Measurements from ENCODE around the gene CACYBP. TPM values are rescaled to one million over a fixed set of nuclear protein-coding genes. Genes with fewer than 3 reads are reported as not detected.
A peak's percentile ranks its signal among the peaks of the same experiment; 100 is the strongest.

Gene CACYBP
- total and polyA plus RNA-seq, 2 experiments from 2014 or later, result 143 to 167 TPM

DNA sequence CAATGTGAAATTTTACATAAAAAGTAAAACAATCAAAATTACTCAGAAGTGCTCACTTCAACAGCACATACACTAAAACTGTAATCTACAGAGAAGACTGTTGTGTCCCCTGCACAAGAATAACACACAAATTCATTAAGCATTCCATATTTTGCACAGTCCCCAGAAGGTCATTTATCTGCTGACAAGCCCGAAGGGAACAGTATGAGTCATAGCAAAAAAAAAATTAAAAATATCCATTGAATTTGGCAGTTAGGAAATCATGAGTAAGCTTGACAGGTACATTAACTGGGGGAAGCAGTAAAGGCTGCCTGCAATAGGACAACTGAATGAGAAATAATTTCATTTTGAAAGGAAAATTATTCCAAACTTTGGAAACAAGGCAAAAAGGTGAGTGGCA lies 3.3 kb upstream of the CACYBP start:
- Histone ChIP-seq H3K4me1 (ENCODE audit: low read depth) (peaks cover 6% of the 10 kb centered on the region), H3K9me3 (ENCODE audit: low read depth) (no peaks in the 10 kb centered on the region), H3K4me3 (no peak overlapping the region), H3K27me3 (no peaks in the 10 kb centered on the region), H3K36me3 (no peaks in the 10 kb centered on the region), H3K27ac (no peak overlapping the region)
- DNase-seq (ENCODE audit: low read depth in 1 of 2, low spot score in 1 of 2), result no peak
- TF ChIP-seq, protein P1, sequence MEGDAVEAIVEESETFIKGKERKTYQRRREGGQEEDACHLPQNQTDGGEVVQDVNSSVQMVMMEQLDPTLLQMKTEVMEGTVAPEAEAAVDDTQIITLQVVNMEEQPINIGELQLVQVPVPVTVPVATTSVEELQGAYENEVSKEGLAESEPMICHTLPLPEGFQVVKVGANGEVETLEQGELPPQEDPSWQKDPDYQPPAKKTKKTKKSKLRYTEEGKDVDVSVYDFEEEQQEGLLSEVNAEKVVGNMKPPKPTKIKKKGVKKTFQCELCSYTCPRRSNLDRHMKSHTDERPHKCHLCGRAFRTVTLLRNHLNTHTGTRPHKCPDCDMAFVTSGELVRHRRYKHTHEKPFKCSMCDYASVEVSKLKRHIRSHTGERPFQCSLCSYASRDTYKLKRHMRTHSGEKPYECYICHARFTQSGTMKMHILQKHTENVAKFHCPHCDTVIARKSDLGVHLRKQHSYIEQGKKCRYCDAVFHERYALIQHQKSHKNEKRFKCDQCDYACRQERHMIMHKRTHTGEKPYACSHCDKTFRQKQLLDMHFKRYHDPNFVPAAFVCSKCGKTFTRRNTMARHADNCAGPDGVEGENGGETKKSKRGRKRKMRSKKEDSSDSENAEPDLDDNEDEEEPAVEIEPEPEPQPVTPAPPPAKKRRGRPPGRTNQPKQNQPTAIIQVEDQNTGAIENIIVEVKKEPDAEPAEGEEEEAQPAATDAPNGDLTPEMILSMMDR (IDR thresholded peaks at IDR 0.05; ENCODE audit: low read depth, low read length), result no peak

DNA sequence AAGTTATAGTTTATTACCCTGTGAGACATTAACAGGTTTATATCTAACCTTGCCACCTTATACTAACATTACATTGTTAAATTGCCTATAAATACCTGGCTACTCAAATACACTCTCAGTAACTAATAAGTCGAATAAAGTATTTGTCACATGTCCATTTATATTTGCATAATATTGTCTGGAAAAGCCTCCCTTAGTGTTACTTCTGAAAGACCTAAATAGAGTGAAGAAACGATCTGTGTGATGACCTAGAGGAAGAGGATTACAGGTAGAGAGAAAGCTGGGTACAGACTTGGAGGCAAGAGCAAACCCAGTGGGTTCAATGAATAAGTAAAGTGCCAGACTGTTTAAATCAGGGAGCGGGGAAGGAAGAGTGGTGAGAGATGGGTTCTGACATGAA lies 2.7 kb upstream of the CACYBP start:
- H3K4me3 ChIP-seq, result no peak overlapping the region
- no peak overlapping the region for H3K27ac ChIP-seq
- H3K4me1 ChIP-seq (ENCODE audit: low read depth), result peaks cover 6% of the 10 kb centered on the region
- no peaks in the 10 kb centered on the region for H3K9me3 ChIP-seq (ENCODE audit: low read depth)
- no peaks in the 10 kb centered on the region for H3K36me3 ChIP-seq
- no peaks in the 10 kb centered on the region for H3K27me3 ChIP-seq
- TF ChIP-seq, protein P1 (IDR thresholded peaks at IDR 0.05; ENCODE audit: low read depth, low read length), result no peak
- no peak for DNase-seq (ENCODE audit: low read depth in 1 of 2, low spot score in 1 of 2)

DNA sequence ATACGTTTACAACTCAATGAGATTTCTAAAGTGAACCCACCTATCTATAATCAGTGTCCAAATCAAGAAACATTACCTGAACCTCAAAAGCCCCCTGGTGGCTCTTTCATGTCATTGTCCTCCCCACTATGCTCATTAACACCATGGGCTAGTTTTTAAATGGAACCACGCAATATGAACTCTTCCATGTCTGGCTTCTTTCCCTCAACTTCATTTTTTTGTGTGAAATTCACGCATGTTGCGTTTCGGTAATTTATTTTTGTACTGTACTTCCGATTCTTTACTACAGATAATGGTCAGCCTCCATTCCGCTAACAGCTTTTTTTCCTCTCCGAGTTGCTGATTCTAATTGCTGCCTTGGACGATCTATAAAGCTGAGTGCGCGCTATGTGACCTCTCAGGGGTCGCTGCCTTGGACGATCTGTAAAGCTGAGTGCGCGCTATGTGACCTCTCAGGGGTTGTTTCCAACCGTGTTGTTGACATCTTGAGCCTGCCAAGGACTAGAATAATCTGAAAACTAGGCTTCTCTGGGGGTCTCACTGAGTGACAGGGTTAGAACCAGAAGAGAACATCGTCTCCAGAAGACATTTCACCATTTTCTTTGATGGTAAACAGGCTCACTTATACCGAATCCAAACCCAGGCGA lies 1.1 kb upstream of the CACYBP start:
- Histone ChIP-seq H3K9me3 (ENCODE audit: low read depth) (no peaks in the 10 kb centered on the region), H3K27me3 (no peaks in the 10 kb centered on the region), H3K27ac (peak overlapping the region; percentile 99), H3K4me3 (peak overlapping the region; percentile 65), H3K4me1 (ENCODE audit: low read depth) (peaks cover 6% of the 10 kb centered on the region), H3K36me3 (no peaks in the 10 kb centered on the region)
- peak; percentile 38 to 62 for DNase-seq (ENCODE audit: low read depth in 1 of 2, low spot score in 1 of 2)
- TF ChIP-seq, protein P1 (IDR thresholded peaks at IDR 0.05; ENCODE audit: low read depth, low read length), result peak; percentile 70

DNA sequence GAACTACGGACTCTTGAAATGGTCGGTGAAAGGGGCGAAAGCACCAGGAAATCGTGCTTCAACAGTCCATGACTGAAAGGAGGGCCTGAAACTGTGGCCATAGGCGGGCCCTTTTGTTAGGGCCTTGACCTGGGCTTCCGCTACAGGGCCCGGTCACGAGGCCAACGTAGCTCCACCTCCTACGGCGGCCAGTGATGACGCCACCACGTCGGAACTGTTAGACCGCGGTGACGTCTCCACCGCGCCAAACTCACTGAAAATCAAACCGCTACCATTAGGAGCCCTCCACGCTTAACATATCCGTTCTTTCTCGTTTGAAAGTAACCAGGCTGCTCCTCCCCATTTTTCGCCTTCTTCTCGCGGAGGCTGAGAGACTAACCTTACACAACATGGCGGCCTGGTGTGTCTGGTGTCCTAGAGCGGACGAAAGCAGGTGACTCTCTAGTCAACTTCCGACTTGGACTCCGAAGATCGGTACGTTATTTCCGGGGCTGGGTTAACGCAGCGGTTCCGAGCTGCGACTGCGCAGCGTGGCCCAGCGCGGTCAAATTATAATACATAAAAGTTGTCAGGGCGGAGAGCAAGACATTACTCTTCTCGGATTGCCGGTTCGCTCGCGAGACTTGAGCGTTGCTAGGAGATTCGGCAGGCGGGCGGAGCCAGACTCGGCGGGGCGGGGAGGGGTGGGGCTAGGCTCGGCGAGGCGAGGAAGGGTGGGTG lies 371 bp upstream of the CACYBP start:
- Histone ChIP-seq H3K4me3 (peak overlapping the region; percentile 65), H3K4me1 (ENCODE audit: low read depth) (peaks cover 6% of the 10 kb centered on the region), H3K27ac (peak overlapping the region; percentile 99), H3K36me3 (no peaks in the 10 kb centered on the region), H3K9me3 (ENCODE audit: low read depth) (no peaks in the 10 kb centered on the region), H3K27me3 (no peaks in the 10 kb centered on the region)
- DNase-seq (ENCODE audit: low read depth in 1 of 2, low spot score in 1 of 2), result peak; percentile 99
- TF ChIP-seq, protein P1 (IDR thresholded peaks at IDR 0.05; ENCODE audit: low read depth, low read length), result no peak

DNA sequence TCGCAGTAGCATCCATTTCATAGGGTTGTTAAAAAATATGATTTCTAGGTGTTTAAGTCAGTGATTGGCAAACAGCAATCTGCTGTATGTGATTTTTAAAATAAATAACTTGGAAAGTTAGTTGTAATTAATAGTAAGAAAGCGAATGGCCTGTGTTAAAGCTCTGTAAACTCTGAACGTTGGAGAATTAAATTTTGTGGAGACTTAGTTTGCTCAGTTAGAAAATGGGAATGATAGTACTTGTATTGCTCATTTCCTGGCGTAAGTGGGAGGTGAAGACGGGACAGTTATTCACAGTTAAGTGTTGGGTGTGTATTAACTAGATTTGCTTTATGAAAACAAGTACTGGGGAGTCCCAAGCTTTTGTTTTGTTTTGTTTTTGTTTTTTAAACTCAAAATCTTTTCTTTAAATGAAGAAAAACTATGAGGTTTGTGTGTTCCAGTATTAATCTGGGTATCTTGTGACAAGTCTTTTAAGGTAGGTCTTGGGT lies 995 bp downstream of the CACYBP start:
- H3K4me1 ChIP-seq (ENCODE audit: low read depth), result peaks cover 6% of the 10 kb centered on the region
- H3K27me3 ChIP-seq, result no peaks in the 10 kb centered on the region
- H3K27ac ChIP-seq, result peak overlapping the region; percentile 80
- TF ChIP-seq, protein P1 (IDR thresholded peaks at IDR 0.05; ENCODE audit: low read depth, low read length), result no peak
- no peaks in the 10 kb centered on the region for H3K9me3 ChIP-seq (ENCODE audit: low read depth)
- peak overlapping the region; percentile 65 for H3K4me3 ChIP-seq
- H3K36me3 ChIP-seq, result peaks cover 5% of the 10 kb centered on the region
- DNase-seq (ENCODE audit: low read depth in 1 of 2, low spot score in 1 of 2), result no peak

All from cardiac muscle cell (in vitro differentiated cells and primary cell).